IMR-90 (cell line): ENCODE results near the gene ROBO1. TPM values are rescaled to one million over a fixed set of nuclear protein-coding genes. Genes with fewer than 3 reads are reported as not detected.

Experiments used
- ATAC-seq: fragments of 200-7000 bp; cut with Tn5 transposase; 2 replicates; pipeline ENCODE4 v1.9.1; 2020; ENCODE audit warnings: low read depth, mild to moderate bottlenecking, moderate library complexity
- BruUV-seq: library from RNA; stranded (reverse); fragments of 400-500 nt; replicated peaks from 2 replicates; lab custom pipeline; 2021; lab: Mats Ljungman, UMichigan
- CTCF ChIA-PET: fragments of 300-600 bp; formaldehyde crosslinking; extraction: SDS; loops from one replicate; lab custom pipeline; 2021; ENCODE audit warnings: antibody characterized with exemption; lab: Yijun Ruan, JAX
- POLR2A ChIA-PET: fragments of 300-600 bp; sonication (Branson Sonifier 250); formaldehyde crosslinking; loops from one replicate; lab custom pipeline; 2022; ENCODE audit warnings: antibody characterized with exemption; ENCODE audit not compliant: unreplicated experiment; lab: Charles Lee
- DNase-seq: peaks from one replicate; pipeline ENCODE4 v3.0.0; 2013
- H2AFZ ChIP-seq: replicated peaks from 2 replicates; pipeline ENCODE3; 2013; ENCODE audit warnings: low read length, mild to moderate bottlenecking; ENCODE audit not compliant: poor library complexity
- H2AK5ac ChIP-seq: 2 replicates; pipeline ENCODE4 v1.6.1; 2013; ENCODE audit warnings: low read depth, low read length, inconsistent platforms
- H2AK9ac ChIP-seq: replicated peaks from 2 replicates; pipeline ENCODE3; 2013; ENCODE audit warnings: mild to moderate bottlenecking, low read depth, low read length, moderate library complexity; ENCODE audit not compliant: poor library complexity
- H2BK120ac ChIP-seq: 2 replicates; pipeline ENCODE4 v1.6.1; 2013; ENCODE audit warnings: low read depth, low read length, inconsistent platforms
- H2BK15ac ChIP-seq: 3 replicates; pipeline ENCODE4 v1.6.1; 2013; ENCODE audit warnings: low read depth, low read length, inconsistent platforms
- H2BK20ac ChIP-seq: 2 replicates; pipeline ENCODE4 v1.6.1; 2013; ENCODE audit warnings: low read depth, mild to moderate bottlenecking, inconsistent platforms, low read length, moderate library complexity
- H2BK5ac ChIP-seq: 2 replicates; pipeline ENCODE4 v1.6.1; 2013; ENCODE audit warnings: mild to moderate bottlenecking, low read depth, low read length, inconsistent platforms; ENCODE audit not compliant: poor library complexity, severe bottlenecking
- H3K14ac ChIP-seq: replicated peaks from 2 replicates; pipeline ENCODE4 v1.6.1; 2013; ENCODE audit warnings: low read depth, low read length, inconsistent platforms
- H3K18ac ChIP-seq: 2 replicates; pipeline ENCODE4 v1.6.1; 2013; ENCODE audit warnings: low read depth, low read length, control low read depth
- H3K23ac ChIP-seq: 2 replicates; pipeline ENCODE4 v1.6.1; 2013; ENCODE audit warnings: low read depth, low read length, inconsistent platforms
- H3K27ac ChIP-seq: 2 replicates; pipeline ENCODE4 v1.5.1; 2013; ENCODE audit warnings: mild to moderate bottlenecking, control low read depth, low read length; ENCODE audit not compliant: insufficient read depth
- H3K27me3 ChIP-seq: 2 replicates; pipeline ENCODE4 v1.6.1; 2013; ENCODE audit warnings: low read length; ENCODE audit not compliant: control insufficient read depth, insufficient read depth
- H3K36me3 ChIP-seq: 2 replicates; pipeline ENCODE4 v1.6.1; 2013; ENCODE audit warnings: low read length, mixed read lengths; ENCODE audit not compliant: control insufficient read depth, insufficient read depth
- H3K4ac ChIP-seq: 2 replicates; pipeline ENCODE4 v1.6.1; 2013; ENCODE audit warnings: low read depth, low read length, inconsistent platforms
- H3K4me1 ChIP-seq: 2 replicates; pipeline ENCODE4 v1.6.1; 2013; ENCODE audit warnings: low read length, mixed read lengths; ENCODE audit not compliant: control insufficient read depth, insufficient read depth
- H3K4me2 ChIP-seq: 2 replicates; pipeline ENCODE4 v1.6.1; 2013; ENCODE audit warnings: low read depth, mild to moderate bottlenecking, control low read depth, low read length, moderate library complexity
- H3K4me3 ChIP-seq: 2 replicates; pipeline ENCODE4 v1.5.1; 2013; ENCODE audit warnings: low read depth, mild to moderate bottlenecking, control low read depth, low read length, moderate library complexity; ENCODE audit not compliant: insufficient read depth
- H3K56ac ChIP-seq: 2 replicates; pipeline ENCODE4 v1.6.1; 2013; ENCODE audit warnings: low read length, inconsistent platforms; ENCODE audit not compliant: insufficient read depth; ENCODE audit errors: extremely low read depth
- H3K79me1 ChIP-seq, 2 experiments: 2 replicates each; pipeline ENCODE4 v1.6.1; 2013; ENCODE audit warnings: low read length in 2 of 2, inconsistent platforms in 1 of 2, low read depth in 1 of 2
- H3K9ac ChIP-seq: 2 replicates; pipeline ENCODE4 v1.6.1; 2013; ENCODE audit warnings: low read depth, low read length, control low read depth
- H3K9me1 ChIP-seq: 2 replicates; pipeline ENCODE4 v1.6.1; 2013; ENCODE audit warnings: low read length, inconsistent platforms; ENCODE audit not compliant: insufficient read depth
- H3K9me3 ChIP-seq: 2 replicates; pipeline ENCODE4 v1.6.1; 2013; ENCODE audit warnings: low read length; ENCODE audit not compliant: control insufficient read depth, insufficient read depth
- H4K20me1 ChIP-seq: 2 replicates; pipeline ENCODE4 v1.6.1; 2013; ENCODE audit warnings: low read length, inconsistent platforms; ENCODE audit not compliant: insufficient read depth
- H4K5ac ChIP-seq: 2 replicates; pipeline ENCODE4 v1.6.1; 2013; ENCODE audit warnings: mild to moderate bottlenecking, low read depth, low read length, control low read depth
- H4K8ac ChIP-seq, 2 experiments: 2 replicates each; pipeline ENCODE4 v1.6.1; 2013; ENCODE audit warnings: low read depth in 2 of 2, low read length in 2 of 2, control low read depth in 1 of 2, inconsistent platforms in 1 of 2
- H4K91ac ChIP-seq: 2 replicates; pipeline ENCODE4 v1.6.1; 2013; ENCODE audit warnings: low read depth, low read length, inconsistent platforms; ENCODE audit not compliant: insufficient read depth
- BHLHE40 ChIP-seq: fragments of 150-350 bp; IDR thresholded peaks from 2 replicates; pipeline ENCODE4 v1.6.1; 2016; ENCODE audit warnings: mild to moderate bottlenecking, low read depth, low read length
- MAFK ChIP-seq: IDR thresholded peaks from 2 replicates; pipeline ENCODE4 v1.6.1; 2012; ENCODE audit warnings: low read depth, low read length, improper control_type of control experiment
- MXI1 ChIP-seq: IDR thresholded peaks from 2 replicates; pipeline ENCODE4 v1.6.1; 2012; ENCODE audit warnings: low read depth, mild to moderate bottlenecking, low read length, moderate library complexity, borderline replicate concordance
- NFE2L2 ChIP-seq: fragments of 150-350 bp; IDR thresholded peaks from 2 replicates; pipeline ENCODE4 v1.6.1; 2016; ENCODE audit warnings: low read depth, mild to moderate bottlenecking, low read length
- POLR2A ChIP-seq: IDR thresholded peaks from 2 replicates; pipeline ENCODE4 v1.6.1; 2012; ENCODE audit warnings: mild to moderate bottlenecking, low read depth, low read length
- RFX5 ChIP-seq: IDR thresholded peaks from 2 replicates; pipeline ENCODE4 v1.8.0; 2012; ENCODE audit warnings: low read depth, mild to moderate bottlenecking, low read length, moderate library complexity
- SMC3 ChIP-seq: fragments of 150-350 bp; IDR thresholded peaks from 2 replicates; pipeline ENCODE4 v1.6.1; 2016; ENCODE audit warnings: low read depth, mild to moderate bottlenecking, antibody characterized with exemption, low read length, moderate library complexity
- WGBS, 2 experiments: methylation state at CpG; one replicate each; pipeline versions ENCODE4 v1.1.5 to v1.1.7; 2013; ENCODE audit warnings: missing lambda C conversion rate in 2 of 2; ENCODE audit not compliant: insufficient read length in 1 of 2; ENCODE audit errors: extremely low coverage in 2 of 2; 5-methylcytosine and 5-hydroxymethylcytosine counted together
- dilution Hi-C: fragments of 300-500 bp; cut with HindIII; formaldehyde crosslinking; loops from one replicate; pipeline ENCODE4 v1.14.3; 2018; ENCODE audit warnings: low sequenced_read_pairs; ENCODE audit not compliant: unreplicated experiment
- in situ Hi-C: fragments of 300-500 bp; cut with MboI; formaldehyde crosslinking; loops from 3 replicates; pipeline ENCODE4 v1.14.3; 2019; ENCODE audit warnings: low sequenced_read_pairs, inconsistent platforms, mixed read lengths
- intact Hi-C: fragments of 100-400 bp; cut with micrococcal nuclease; formaldehyde crosslinking; loops from 2 replicates; pipeline ENCODE4 v1.10.0; 2022
- polyA plus RNA-seq, 3 experiments: library from polyadenylated mRNA; depleted of rRNA; stranded (reverse); fragments of >200 nt; gene quantifications; 2 replicates each; pipeline ENCODE4 v1.2.3, GENCODE V29; 2012; ENCODE audit warnings: low replicate concordance in 1 of 3
- total RNA-seq: library from RNA; depleted of rRNA; stranded (reverse); fragments of >200 nt; gene quantifications from 2 replicates; pipeline ENCODE4 v1.2.3, GENCODE V29; 2012
- TF ChIP-seq, protein P1 (sequence below): fragments of 150-350 bp; IDR thresholded peaks from 2 replicates; pipeline ENCODE4 v1.6.1; 2017; ENCODE audit warnings: mild to moderate bottlenecking, antibody characterized with exemption, low read length, low read depth

Gene ROBO1
- total and polyA plus RNA-seq, 2 of the 4 experiments (the other 2 are of a cell fraction) = 24.1 to 53.9 TPM

DNA sequence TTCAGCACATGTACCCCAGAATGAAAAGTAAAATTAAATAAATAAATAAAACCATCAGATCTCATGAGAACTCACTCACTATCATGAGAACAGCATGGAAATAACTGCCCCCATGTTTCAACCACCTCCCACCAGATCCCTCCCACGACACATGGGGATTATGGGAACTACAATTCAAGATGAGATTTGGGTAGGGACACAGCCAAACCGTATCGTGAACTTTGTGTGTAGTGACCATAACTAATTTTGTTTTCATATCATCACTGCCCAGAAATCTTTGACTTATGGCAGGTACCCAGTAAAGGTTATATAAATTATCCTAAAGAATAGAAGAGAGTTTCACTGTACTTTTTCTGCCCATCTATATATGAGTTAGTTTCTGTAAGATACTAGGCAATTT lies 766.5 kb downstream of the ROBO1 start:
- Histone ChIP-seq H2AFZ (no peak overlapping the region), H2BK120ac (no peak overlapping the region), H3K56ac (no peak overlapping the region), H3K4me3 (no peak overlapping the region), H3K4ac (no peak overlapping the region), H4K20me1 (no peaks in the 10 kb centered on the region; the same call in 1 of the 2 replicates), H4K8ac (no peak overlapping the region), H3K27me3 (no peaks in the 10 kb centered on the region), H2BK15ac (no peak overlapping the region), H3K4me1 (no peaks in the 10 kb centered on the region), H3K79me1 (peaks cover 11 to 16% of the 10 kb centered on the region in 2 experiments; a peak in 3 of 4 replicates), H4K5ac (no peak overlapping the region), H3K9ac (no peak overlapping the region), H2AK5ac (no peak overlapping the region), H3K27ac (no peak overlapping the region), H3K9me1 (no peaks in the 10 kb centered on the region), H3K18ac (no peak overlapping the region), H2BK5ac (no peak overlapping the region), H3K36me3 (no peaks in the 10 kb centered on the region), H2BK20ac (no peak overlapping the region), H3K9me3 (no peaks in the 10 kb centered on the region), H3K14ac (no peak overlapping the region), H2AK9ac (no peak overlapping the region), H3K23ac (no peak overlapping the region), H3K4me2 (no peak overlapping the region), H4K91ac (no peak overlapping the region)
- BruUV-seq = no TSS peak
- dilution Hi-C loops = no loop called here
- ATAC-seq (no peak), DNase-seq (no peak)
- ChIA-PET CTCF (no interaction called here), POLR2A (no interaction called here)
- TF ChIP-seq RFX5 (no peak), MAFK (no peak), SMC3 (no peak), NFE2L2 (no peak), MXI1 (no peak), POLR2A (no peak), BHLHE40 (no peak)
- TF ChIP-seq, protein P1, sequence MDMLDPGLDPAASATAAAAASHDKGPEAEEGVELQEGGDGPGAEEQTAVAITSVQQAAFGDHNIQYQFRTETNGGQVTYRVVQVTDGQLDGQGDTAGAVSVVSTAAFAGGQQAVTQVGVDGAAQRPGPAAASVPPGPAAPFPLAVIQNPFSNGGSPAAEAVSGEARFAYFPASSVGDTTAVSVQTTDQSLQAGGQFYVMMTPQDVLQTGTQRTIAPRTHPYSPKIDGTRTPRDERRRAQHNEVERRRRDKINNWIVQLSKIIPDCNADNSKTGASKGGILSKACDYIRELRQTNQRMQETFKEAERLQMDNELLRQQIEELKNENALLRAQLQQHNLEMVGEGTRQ = no peak
- WGBS, 2 experiments = no CpG with 5 or more reads among the region's 3 CpGs
- intact Hi-C loops = no loop called here
- in situ Hi-C loops = no loop called here
